ENCODE measurements around the gene CRLF3.
"Not testable (repeated sequence)": the region's sequence is repeated elsewhere in the genome, so short reads cannot be mapped to it uniquely, and the experiment has no call there.

Gene CRLF3

DNA sequence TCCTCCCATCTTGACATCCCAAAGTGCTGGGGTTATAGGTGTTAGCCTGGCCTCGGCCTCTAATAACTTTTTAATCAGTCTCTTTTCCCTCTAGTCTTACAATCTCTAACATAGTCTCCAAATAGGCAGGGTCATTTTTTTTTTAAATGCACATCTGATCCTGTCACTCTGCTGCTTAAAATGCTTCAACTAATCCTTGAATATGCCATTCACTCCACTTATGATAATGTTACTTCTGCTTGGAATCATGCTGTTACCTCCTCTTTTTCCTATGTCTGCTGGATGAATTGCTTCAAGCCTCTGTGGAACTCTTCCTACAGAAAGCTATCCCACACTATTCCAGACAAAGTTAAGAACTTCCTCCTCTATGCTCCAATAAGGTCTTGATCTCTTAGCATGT lies 22.8 kb downstream of the CRLF3 start:
- DNase-seq, result no peak
- TF ChIP-seq GATA1 (IDR thresholded peaks at IDR 0.05; ENCODE audit: low read depth, low read length), result no peak
- no peak for TF ChIP-seq POLR2A (IDR thresholded peaks at IDR 0.05; ENCODE audit: low read length)

DNA sequence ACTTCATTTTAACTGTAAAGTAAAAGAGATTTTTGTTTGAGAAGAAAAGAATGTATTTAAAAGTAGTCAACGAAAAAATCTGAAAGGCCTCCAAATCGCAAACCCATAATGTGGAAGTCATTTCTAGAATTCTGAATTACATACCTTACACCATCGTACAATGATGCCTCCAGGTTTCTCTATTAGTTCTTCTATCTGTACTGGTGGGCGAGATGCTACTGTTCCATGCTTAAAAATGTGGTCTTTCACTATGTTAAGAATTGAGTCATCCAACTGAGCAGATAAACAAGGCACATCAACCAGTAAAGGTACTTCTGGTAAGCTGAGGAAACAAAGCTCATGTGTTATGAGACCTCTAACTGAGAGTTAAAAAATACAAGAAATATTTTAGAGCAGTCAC lies 28.5 kb downstream of the CRLF3 start:
- TF ChIP-seq POLR2A (IDR thresholded peaks at IDR 0.05; ENCODE audit: low read length) (no peak), GATA1 (IDR thresholded peaks at IDR 0.05; ENCODE audit: low read depth, low read length) (no peak)
- DNase-seq, result no peak

DNA sequence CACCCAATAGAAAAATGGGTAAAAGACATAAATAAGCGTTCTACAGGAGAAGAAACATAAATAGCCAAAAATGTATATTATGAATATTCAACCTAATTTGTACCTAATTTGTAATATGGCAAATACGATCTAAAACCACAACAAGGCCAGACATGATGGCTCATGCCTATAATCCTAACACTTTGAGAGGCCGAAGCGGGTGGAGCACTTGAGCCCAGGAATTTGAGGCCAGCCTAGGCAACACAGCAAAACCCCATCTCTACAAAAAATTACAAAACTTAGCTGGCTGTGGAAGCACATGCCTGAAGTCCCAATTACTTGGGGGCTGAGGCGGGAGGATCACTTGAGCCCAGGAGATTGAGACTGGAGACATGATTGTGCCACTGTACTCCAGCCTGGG lies 30.1 kb downstream of the CRLF3 start:
- no peak for DNase-seq
- TF ChIP-seq POLR2A (IDR thresholded peaks at IDR 0.05; ENCODE audit: low read length) (no peak), GATA1 (IDR thresholded peaks at IDR 0.05; ENCODE audit: low read depth, low read length) (no peak)

DNA sequence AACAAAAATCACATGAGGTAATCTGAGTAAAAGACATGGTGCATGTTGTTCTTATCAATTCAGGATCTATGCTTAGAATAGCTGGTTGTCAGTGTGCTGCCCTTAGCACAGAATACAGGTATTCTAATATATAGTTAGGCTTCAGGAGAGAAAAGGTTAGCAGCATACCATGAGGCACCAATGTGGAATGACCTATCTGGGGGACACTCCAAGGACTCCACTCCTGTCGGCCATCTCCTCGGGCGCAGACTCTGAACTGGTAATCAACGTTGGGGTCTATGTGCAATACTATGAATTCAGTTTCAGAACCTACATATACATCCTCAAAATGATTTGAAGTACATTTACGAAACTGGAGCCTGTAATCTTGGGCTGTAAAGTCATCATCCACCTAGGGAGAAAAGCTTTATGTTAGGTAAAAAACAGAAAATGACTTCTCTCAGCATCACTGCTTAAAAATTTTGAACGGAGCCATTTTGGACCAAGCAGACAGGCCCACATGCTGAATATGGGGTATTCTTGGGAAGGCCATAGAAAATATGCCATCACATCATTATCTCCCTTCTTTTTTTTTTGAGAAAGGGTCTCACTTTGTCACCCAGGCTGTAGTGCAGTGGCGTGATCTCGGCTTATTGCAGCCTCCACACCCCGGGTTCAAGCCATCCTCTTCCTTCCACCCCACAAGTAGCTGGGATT lies 31.1 kb downstream of the CRLF3 start:
- DNase-seq, result no peak
- TF ChIP-seq GATA1 (IDR thresholded peaks at IDR 0.05; ENCODE audit: low read depth, low read length) (no peak), POLR2A (IDR thresholded peaks at IDR 0.05; ENCODE audit: low read length) (peak; percentile 7)

DNA sequence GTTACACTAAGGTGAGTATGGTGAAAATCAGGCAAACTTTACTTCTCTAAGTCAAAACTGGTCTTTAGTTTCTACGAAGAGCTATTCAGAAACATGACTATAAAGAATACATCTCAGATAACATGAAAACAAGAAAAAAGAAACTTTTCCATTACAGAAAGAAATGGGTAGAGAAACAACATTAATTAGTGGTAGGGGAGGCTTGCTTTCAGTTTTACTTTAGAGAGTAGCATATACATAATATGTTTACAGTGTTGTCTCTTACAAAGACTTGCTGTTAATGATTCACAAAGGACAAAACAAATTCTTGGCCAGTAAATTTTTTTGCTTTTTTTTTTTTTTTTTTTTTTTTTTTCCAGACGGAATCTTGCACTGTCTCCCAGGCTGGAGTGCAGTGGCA lies 34.2 kb downstream of the CRLF3 start:
- DNase-seq, result no peak
- no peak for TF ChIP-seq POLR2A (IDR thresholded peaks at IDR 0.05; ENCODE audit: low read length)
- no peak for TF ChIP-seq GATA1 (IDR thresholded peaks at IDR 0.05; ENCODE audit: low read depth, low read length)

DNA sequence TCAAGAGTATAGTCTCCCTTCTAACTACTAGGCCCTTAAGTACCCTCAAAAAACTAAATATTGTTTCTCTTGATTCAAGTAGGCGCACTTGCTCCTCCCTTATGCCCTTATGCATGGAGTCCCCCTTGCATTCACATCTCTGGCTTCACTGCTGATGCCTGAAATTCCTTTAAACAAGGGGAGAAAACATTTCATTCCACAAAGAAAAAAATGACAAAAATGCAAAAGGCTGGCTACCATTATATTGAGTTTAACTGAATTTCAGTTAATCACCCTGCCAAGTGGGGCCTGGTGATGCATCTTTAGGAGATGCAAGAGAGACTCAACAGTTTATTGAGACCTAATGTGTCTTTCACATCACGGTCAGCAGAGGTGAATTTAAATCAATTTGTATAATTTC lies 35.6 kb downstream of the CRLF3 start:
- DNase-seq, result no peak
- no peak for TF ChIP-seq GATA1 (IDR thresholded peaks at IDR 0.05; ENCODE audit: low read depth, low read length)
- no peak for TF ChIP-seq POLR2A (IDR thresholded peaks at IDR 0.05; ENCODE audit: low read length)

DNA sequence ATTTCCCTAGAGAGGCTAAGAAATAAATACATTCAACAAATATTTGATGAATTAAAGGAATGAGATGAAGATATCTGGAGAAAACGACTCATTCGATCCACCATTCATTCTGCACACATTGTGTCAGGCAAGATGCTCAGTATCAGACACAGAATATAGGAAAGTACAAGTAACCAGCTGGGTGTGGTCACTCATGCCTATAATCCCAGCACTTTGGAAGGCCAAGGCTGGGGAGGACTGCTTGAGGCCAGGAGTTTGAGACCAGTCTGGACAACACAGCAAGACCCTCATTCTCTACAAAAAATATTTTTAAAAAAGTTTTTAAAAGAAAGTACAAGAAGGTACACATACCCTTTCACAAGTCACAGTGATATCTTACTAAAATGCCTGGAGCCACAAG lies 42.3 kb downstream of the CRLF3 start:
- TF ChIP-seq GATA1 (IDR thresholded peaks at IDR 0.05; ENCODE audit: low read depth, low read length), result no peak
- TF ChIP-seq POLR2A (IDR thresholded peaks at IDR 0.05; ENCODE audit: low read length), result no peak
- no peak for DNase-seq

DNA sequence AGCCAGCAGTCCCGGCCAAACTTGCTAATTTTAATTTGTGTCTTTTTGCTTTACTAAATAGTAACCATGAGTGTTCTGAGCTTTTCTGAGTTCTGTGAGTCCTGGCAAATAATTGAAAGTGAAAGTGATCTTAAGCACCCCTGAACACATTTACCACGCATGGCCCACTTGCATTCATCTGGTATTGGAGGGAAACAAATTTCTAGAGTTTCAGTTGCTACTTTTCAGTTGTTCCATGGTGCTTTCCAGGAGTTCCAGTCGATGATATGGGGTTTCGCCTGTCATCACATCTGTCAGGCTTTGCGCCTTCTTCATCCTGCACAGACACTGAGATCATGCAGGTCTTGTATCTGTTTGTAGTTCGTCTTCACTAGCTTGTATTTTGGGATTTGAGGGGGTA lies 44.1 kb downstream of the CRLF3 start:
- TF ChIP-seq GATA1 (IDR thresholded peaks at IDR 0.05; ENCODE audit: low read depth, low read length) (no peak), POLR2A (IDR thresholded peaks at IDR 0.05; ENCODE audit: low read length) (no peak)
- DNase-seq, result no peak

DNA sequence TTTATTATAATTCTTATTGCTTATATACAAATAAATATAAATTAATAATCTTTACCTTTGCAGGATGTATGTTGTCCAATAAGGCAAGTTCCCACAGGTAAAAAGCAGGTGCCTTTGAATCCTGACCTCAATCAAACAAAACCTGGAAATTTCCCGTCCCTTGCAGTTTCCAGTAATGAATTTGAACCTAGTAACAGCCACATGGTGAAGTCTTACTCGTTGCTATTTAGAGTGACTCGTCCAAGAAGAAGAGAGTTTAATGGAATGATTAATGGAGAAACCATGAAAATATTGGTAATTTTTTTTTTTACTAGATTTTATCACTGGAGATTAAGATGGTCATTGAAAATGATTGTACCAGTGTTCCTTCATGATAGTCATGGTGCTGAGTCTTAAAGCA lies 55.7 kb downstream of the CRLF3 start:
- DNase-seq, result not testable (repeated sequence)

DNA sequence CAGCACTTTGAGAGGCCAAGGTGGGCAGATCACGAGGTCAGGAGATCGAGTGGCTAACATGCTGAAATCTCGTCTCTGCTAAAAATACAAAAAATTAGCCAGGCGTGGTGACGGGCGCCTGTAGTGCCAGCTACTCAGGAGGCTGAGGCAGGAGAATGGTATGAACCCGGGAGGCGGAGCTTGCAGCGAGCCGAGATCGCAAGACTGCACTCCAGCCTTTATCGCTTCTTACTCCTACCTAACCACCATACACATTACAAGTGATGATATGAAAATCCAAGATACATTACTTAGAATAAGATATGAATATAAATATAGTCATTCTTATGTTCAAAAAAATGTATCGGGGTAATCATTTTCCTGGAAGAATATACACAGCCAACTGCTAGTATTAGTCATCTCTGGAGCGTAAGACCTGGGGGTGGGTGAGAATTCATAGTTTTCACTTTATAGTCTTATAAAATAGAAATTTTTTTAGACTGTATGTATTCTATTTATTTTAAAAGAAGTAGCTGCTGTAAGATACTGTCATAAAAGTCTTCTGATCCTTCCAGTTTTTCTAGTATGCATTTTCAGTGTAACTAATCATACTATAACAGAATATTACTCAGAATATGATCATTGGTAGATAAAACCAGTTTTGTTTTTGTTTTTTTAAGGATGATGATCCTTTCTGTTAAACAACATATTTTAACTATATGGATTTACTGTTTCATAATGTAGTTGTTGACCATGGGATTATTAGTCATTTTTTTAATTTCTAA lies 56.7 kb downstream of the CRLF3 start:
- not testable (repeated sequence) for DNase-seq

DNA sequence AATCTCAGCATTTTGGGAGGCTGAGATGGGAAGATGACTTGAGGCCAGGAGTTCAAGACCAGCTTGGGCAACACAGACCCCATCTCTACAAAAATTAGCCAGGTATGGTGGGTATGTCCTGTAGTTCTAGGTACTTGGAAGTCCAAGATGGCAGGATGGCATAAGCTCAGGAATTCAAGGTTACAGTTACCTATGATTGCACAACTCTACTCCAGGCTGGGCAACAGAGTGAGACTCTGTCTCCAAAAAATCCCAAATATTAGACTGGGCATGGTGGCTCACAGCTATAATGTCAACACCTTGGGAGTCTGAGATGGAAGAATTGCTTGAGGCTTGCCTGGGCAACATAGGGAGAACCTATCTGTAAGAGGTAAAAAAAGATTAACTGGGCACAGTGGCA lies 63.4 kb downstream of the CRLF3 start:
- TF ChIP-seq GATA1 (IDR thresholded peaks at IDR 0.05; ENCODE audit: low read depth, low read length) (no peak), POLR2A (IDR thresholded peaks at IDR 0.05; ENCODE audit: low read length) (no peak)
- DNase-seq, result no peak

DNA sequence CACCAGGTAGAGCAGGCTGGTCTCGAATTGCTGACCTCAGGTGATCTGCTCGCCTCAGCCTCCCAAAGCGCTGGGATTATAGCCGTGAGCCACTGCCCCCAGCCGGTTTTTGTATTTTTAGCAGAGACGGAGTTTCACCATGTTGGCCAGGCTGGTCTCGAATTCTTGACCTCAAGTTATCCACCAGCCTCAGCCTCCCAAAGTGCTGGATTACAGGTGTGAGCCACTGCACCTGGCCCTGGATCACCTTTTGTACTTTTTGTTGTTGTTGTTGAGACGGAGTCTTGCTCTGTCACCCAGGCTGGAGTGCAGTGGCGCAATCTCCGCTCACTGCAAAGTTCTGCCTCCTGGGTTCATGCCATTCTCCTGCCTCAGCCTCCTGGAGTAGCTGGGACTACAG lies 71.2 kb downstream of the CRLF3 start:
- DNase-seq, result not testable (repeated sequence)

DNA sequence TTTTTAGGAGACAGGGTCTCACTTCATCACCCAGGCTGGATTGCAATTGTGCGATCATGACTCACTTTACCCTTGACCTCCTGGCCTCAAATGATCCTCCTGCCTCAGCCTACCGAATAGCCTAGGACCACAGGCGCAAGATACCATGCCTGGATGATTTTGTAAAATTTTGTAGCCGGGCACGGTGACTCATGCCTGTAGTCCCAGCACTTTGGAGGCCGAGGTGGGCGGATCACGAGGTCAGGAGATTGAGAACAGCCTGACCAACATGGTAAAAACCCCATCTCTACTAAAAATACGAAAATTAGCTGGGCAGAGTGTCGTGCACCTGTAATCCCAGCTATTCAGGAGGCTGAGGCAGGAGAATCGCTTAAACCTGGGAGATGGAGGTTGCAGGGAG lies 73.5 kb downstream of the CRLF3 start:
- not testable (repeated sequence) for DNase-seq

DNA sequence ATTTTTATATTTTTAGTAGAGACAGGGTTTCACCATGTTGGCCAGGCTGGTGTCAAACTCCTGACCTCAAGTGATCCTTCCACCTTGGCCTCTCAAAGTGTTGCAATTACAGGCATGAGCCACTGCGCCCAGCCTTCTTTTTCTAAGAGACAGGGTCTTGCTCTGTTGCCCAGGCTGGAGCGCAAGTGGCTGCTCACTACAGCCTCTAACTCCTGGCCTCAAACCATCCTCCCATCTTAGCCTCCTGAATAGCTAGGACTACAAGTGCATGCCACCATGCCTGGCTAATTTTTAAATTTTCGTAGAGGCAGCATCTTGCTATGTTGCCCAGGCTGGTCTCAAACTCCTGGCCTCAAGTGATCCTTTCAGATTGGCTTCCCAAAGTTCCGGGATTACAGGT lies 76.9 kb downstream of the CRLF3 start:
- not testable (repeated sequence) for DNase-seq

DNA sequence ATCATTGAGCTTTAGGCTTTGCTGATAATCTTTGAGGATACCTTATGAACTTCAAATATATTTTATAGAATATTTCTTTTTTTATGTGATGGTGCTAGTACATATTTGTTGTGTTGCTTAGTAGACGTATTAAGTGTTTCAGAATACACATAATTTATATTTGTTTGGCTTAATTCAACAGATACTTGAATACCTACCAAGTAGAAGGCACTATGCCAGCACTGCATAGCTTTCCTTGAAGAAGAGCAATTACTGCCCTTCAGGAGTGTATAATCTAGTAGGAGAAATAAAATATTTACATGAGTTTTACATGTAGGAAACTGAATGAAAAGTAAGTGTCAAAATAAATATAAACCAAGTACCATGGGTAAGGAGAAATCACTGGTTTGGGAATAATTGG lies 81.8 kb downstream of the CRLF3 start:
- DNase-seq, result not testable (repeated sequence)

DNA sequence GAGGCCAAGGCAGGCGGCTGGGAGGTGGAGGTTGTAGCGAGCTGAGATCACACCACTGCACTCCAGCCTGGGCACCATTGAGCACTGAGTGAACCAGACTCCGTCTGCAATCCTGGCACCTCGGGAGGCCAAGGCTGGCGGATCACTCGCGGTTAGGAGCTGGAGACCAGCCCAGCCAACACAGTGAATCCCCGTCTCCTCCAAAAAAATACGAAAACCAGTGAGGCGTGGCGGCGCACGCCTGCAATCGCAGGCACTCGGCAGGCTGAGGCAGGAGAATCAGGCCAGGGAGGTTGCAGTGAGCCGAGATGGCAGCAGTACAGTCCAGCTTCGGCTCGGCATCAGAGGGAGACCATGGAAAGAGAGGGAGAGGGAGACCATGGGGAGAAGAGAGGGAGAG lies 88.1 kb downstream of the CRLF3 start:
- not testable (repeated sequence) for DNase-seq

DNA sequence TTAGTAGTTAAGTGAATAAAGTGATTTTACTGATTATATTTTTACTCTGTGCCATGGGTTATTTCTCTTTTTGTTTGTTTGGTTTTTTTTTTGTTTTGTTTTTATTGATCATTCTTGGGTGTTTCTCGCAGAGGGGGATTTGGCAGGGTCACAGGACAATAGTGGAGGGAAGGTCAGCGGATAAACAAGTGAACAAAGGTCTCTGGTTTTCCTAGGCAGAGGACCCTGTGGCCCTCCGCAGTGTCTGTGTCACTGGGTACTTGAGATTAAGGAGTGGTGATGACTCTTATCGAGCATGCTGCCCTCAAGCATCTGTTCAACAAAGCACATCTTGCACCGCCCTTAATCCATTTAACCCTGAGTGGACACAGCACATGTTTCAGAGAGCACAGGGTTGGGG lies 88.8 kb downstream of the CRLF3 start:
- peak; percentile 70 to 88 for DNase-seq

DNA sequence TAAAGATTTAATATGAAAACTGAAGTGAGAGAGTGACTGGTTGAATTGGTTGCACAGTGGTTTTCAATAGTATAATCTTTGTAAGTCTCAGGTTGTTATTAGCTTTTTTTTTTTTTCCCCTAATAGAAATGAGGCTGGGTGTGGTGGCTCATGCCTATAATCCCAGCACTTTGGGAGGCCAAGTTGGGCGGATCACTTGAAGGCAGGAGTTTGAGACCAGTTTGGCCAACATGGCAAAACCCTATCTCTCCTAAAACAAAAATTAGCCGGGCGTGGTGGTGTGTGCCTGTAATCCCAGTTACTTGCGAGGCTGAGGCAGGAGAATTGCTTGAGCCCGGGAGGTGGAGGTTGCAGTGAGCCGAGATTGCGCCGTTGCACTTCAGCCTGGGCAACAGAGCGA lies 89.3 kb downstream of the CRLF3 start:
- peak; percentile 32 to 43 for DNase-seq

DNA sequence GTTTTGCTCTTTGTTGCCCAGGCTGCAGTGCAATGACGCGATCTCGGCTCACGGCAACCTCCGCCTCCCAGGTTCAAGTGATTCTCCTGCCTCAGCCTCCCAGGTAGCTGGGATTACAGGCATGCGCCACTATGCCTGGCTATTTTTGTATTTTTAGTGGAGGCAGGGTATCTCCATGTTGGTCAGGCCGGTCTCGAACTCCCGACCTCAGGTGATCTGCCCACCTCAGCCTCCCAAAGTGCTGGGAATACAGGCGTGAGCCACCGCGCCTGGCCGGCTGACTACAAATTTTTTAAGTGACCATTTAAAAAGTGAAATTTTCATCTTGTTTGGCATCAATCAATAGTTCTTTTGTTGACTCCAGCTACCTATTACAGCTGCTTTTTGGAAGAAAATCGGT lies 90.3 kb downstream of the CRLF3 start:
- not testable (repeated sequence) for DNase-seq

All from erythroblast (primary cell).